AG20443 (cell line): ENCODE results near the gene FBLN7.

ENCODE experiments used
- DNase-seq: peaks from one replicate; pipeline ENCODE4 v3.0.0; 2012; ENCODE audit warnings: low spot score, mixed read lengths

Gene FBLN7

DNA sequence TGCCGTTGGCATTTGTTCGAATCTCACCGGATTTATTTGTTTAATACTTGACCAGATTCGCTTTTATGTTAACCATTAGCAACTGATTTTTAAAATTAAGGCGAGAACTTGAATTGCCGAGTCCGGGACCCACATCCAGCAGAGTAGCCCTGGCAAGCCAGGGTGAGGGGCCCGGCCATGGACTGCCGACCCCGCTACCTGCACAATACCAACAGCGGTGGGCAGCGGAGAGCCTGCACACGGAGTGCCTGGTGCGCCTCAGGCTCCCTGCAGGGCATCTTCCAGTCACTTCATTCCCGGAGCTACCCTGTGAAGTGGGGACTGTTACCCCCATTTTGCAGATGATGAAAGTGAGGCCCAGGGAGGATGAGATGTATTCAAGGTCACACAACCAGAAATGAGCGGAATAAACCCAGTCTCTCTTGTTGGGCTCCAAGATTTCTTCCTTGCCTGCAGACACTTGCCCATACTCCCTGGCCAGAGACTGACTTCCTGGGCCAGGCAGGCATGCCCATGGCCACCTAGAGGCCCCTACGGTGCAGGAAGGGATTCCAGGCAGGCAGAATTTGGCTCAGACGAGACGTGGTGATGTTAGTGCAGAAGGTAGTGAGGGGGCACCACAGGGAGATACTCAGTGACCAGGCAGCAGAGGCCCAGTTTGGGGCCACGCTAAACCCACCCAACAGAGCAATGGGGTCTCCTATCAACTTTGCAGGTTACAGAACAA is 2.9 kb downstream of the FBLN7 start:
- no peak for DNase-seq

DNA sequence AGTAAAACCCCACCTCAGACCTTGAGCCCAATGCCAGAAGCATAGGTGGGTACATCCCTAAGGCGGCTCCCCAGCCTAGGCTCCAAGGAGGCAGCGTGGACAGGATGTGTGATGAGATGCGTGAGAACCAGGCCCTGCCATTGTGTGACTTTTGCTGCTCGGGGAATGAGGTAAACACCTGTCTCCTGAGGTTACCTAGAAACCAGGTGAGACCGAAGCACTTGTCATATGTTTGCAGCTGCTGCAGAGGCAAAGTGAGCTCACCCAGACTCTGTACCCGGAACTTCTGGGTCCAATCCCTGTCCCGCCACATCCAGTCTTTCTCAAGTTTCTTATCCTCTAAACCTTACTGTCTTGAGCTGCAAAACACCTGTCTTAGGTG is 3.4 kb downstream of the FBLN7 start:
- no peak for DNase-seq

DNA sequence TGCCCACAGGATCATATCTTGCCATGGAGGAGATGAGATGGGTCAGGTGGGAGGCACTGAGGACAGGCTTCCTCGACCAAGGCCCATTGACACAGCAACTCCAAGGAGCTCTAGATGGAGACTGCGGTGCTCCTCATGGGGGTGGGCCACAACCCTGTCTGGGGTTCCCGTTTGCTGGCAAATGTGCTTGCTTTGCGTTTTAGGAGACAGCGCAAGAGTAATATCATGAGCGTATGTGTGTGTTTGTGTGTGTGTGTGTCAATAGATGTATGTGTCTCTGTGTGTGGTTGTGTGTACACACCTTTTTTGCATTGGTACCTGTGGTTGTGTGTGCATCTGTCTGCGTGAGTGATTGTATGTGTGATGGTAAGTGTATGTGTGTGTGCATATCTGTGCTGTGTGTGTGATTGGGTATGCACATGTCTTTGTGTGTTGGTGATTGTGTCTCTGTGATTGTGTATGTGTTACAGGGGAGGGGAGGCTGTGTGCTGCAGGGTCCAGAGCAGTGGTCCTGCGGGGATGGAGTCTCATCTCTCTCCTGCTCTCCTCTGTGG is 4.4 kb downstream of the FBLN7 start:
- no peak for DNase-seq

DNA sequence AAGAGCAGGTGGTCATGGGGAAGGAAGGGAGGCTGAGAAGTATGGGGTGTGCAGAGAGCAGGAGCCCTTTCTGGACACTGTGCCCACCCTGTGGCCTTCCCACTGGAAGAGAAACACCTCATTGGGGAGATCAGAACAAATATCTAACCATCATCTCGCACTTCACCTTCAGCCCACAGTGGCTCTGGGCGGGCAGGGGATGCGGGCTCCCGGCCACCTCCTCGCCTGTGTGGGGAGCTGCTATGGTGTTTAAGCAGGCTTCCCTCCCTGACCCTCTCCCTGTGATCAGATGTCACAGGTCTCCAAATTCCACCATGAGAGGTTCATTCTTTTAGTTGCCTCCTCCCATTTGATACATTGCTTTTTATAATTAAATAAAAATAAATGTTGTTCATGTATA is 5.0 kb downstream of the FBLN7 start:
- no peak for DNase-seq

DNA sequence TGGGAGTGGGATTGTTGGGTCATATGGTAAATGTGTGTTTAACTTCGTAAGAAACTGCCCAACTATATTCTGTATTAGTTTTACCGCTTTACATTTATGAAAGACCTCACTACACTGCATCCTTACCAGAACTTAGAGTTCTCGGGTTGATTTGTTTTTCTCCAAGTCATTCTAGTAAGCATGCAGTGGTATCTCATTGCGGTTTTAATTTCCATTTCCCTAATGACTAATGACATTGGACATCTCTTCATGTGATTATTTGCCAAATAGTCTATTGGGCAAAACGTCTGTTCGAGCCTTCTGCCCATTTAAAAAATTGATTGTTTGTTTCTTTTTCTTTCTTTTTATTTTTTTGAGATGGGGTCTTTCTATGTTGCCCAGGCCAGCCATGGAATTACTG is 6.8 kb downstream of the FBLN7 start:
- no peak for DNase-seq

DNA sequence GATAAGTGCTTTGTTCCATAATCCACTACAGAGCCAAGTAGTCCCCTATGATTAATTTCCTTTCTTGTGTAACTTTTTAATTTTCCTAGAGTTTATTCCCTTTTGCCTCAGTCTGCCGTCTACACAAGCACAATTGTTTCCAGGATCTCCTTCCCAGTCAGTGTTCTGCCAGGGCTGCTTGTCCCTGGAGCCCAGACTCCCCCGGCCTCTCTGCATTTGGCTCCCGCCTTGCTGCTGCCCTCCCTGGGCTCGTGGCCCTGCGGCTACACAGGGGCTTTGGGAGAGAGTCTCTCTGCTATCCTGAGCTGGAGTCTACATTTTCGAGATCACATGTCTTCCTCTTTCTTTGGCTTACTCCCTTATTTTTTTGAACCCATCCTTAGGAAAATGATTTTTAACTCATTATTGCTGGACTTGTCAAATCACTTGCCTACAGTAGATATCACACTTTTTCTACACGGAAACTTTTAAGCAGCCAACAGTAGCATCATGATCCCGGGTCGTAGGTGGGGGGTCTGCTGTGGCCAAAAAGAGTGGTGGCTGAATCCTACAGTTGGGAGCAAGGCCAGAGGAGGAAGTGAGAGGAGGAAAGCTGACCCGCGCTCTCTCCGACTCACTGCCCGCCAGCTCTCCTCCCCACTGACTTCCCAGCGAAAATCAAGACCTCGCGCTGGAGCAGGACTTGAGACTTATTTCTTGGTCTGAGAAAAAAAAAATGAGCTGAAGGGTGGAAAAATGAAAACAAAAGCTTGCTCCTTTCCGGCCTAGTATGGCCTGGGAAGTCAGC is 9.4 kb downstream of the FBLN7 start:
- no peak for DNase-seq

DNA sequence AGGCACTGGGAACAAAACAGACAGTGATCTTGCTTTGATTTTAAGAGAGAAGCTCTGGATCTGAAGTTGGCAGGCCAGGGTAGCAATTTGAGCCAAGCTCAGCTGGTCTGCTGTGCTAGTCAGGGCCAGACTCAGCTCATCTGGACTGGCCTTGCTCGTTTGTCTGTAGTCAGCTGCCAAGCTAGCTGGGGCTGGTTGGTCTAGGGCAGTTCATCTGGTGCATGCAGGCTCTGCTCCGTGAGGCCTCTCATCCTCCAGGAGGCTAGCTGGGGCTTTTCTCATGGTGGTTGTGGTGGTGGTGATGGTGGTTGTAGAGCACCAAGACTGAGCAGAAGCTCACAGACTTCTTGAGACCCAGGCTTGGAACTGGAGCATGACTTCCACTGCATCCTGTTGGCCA is 10.3 kb downstream of the FBLN7 start:
- DNase-seq: no peak

DNA sequence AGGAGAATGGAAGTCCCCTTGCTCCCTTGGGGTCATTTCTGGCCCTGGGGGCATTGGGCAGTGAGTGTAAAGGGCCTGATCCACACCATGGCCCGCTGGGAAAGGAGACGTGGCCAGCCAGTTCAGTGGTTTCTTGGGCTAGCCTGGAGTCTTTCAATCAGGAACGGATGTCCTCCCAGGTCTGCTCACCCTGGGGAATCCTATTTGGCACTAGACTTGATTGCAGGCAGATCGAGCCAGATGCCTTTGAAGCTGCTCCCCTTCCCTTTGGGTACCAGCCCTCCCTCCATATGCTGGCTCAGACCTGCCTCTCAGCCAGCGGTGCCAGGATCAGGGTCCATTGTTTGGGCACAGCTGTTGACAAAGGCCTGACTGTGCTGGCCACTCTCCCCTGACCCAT is 11.0 kb downstream of the FBLN7 start:
- DNase-seq: no peak

DNA sequence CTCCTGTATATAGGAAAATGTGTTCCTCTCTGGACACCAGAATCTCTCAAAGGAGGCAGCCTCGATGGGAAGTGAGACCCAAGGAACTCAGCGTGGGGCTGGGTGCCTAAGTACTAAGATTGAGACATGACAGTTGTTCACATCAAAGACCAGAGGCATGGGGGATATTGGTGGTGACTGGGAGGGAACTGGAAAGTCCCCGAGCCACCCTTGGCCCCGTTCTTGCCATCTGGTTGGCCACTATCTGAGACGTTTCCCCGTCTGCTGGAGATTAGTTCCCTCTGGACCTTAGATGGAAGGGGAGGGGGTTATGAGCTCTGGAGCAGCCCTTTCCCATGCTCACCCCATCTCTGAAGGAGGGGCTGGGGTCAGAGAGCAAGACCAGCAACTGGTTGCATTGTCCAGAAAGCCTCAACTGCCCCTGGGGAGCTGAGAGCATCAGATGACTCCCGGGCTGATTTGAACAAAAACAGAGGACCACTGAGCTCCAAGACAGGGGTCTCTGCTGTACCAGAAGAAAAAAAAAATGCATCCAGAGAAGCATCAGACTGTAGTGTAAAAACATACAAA is 11.8 kb downstream of the FBLN7 start:
- no peak for DNase-seq

DNA sequence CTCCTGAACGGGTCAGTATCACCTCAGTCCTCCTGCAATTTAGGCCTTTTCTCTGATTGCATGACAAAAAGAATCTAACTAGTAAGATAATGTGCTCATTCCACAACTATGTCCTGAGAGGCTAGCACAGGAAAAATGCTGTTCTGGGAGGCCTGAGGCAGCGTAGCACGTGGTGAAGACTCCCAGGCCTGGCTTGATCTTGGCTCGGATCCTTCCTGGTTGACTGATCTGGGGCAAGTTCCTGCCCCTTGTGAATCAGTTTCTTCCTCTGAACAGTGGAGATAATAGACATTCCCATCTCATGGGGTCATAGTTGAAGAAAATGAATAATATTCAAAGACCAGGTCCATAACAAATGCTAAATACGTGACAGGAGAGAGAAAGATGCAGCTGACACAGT is 12.3 kb downstream of the FBLN7 start:
- peak; percentile 91 for DNase-seq

DNA sequence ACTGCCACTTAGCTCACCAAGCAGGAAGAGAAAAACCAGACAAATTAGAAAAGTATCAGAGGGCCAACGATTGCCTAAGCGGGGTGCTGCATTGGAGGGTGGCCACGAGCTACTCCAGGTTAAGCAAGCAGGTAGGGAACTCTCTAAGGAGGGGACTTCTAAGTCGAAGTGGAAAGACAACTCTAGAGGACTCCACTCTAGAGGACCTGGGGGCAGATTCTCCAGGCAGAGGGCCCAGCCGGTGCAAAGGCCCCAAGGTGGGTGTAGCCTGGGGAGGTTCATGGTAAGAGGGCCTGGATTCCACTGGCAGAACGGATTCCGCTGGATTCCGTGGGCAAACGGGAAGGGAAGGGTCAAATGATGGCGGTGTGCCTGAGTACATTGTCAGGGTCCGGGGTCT is 12.7 kb downstream of the FBLN7 start:
- DNase-seq: no peak

DNA sequence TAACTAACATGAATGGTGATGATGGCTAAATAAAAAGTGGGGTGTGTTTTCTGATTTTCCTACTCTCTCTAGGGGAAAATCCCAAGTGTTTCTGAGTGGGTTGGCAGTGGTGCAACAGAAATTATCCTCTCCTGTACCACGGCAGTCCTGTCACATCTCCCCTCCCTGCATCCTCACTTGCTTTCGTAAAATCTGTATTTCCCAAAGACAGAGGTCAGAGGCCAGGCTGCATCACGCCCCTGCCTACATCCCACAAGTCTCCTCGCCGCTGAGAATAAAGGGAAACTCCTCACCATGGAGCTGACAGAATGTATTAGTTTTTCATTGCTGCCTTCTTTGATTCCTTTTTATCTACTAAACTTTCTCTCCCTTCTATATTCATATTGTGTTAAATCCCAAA is 13.1 kb downstream of the FBLN7 start:
- DNase-seq: no peak

DNA sequence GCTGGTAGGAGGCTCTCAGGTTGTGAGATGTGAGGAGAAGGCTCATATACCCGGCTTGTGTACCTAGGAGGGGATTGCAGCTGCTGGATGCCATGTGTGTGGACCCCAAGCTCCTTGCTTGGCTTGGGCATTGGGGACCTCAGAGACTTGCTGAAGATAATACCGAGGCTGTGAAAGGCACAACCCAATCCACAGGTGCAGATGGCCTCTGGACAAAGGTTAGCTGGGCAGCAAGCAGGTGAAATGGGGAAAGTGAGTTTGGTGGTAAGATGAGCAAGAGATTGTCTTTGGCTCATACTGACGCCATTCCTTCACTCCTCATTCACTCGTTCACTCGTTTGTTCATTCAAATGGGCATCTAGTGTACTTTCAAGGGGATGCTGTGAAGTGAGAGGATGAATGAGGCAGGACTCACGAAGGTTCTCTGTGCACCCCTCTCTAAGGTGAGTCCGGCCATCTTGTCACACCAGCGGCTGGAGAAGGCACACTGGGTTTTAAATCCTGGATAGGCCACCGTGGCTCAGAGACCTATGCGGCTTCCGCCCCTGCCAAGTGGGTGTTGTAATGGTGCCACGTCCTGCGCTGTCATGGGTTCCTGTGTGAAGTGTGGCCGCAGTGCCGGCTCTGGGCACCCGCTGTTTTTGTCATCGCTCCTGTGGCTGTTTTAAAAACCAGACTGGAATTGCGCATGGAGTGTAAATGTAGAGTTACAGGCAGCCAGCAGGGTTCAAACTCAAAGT is 13.7 kb downstream of the FBLN7 start:
- DNase-seq: no peak

DNA sequence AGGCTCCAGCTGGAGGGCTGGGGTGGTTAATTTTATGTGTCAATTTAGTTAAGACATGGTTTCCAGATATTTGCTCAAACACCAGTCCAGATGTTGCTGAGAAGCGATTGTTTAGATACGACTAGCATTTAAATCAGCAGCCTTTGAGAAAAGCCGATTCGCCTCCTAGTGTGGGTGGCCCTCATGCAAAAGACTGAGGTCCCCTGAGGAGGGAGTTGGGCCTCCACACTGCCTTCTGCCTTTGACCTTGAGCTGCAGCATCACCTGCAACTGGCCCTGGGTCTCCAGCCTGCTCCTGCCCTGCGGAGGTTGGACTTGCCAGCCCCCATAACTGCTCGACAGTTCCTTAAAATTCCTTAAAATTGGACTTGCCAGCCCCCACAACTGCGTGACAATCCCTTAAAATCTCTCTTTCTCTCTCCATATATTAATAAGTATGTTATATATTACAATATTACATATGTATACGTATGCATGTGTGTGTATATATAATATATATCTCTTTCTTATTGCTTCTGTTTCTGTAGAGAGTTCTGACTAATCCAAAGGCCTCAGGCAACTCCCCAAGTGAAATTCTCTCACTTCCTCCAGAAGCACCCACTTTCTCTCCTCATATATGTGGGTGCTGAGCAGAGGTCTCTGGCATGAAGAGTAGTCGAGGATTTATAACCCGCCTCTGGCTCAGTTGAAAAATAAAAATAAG is 14.4 kb downstream of the FBLN7 start:
- no peak for DNase-seq

DNA sequence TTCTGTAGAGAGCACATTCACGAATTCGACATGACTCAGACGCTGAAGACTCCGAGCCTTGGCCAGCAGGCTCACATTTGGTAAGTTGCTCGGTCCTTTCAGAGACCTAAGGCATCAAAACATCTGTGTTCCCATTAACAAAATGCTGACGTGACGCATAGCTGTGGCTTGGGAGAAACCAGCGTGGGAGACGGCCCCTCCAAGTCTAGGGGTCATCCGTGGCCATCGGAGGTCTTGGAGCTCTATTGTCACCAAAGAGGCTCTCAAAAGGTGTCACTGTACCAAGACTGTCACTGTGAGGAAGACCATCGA is 14.9 kb downstream of the FBLN7 start:
- peak; percentile 75 for DNase-seq

DNA sequence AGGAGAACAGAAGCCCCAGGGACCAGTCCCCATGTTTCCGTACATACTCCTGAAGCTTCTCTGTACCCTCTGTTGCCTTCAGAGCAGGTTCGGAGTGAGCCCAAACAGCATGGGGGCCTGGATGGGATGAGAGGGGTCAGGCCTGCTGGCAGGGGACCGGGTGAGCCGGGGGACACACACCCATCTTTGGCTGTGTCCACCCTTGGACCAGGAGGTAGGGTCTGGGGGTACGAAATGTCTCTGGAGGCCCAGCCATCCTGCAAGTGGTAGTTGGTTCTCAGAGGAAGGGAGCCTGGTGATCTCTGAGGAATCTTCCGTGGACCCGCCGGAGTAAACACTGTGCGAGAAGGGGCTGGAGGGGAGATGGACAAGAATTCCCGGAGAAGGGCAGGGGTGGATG is 15.3 kb downstream of the FBLN7 start:
- DNase-seq: no peak

DNA sequence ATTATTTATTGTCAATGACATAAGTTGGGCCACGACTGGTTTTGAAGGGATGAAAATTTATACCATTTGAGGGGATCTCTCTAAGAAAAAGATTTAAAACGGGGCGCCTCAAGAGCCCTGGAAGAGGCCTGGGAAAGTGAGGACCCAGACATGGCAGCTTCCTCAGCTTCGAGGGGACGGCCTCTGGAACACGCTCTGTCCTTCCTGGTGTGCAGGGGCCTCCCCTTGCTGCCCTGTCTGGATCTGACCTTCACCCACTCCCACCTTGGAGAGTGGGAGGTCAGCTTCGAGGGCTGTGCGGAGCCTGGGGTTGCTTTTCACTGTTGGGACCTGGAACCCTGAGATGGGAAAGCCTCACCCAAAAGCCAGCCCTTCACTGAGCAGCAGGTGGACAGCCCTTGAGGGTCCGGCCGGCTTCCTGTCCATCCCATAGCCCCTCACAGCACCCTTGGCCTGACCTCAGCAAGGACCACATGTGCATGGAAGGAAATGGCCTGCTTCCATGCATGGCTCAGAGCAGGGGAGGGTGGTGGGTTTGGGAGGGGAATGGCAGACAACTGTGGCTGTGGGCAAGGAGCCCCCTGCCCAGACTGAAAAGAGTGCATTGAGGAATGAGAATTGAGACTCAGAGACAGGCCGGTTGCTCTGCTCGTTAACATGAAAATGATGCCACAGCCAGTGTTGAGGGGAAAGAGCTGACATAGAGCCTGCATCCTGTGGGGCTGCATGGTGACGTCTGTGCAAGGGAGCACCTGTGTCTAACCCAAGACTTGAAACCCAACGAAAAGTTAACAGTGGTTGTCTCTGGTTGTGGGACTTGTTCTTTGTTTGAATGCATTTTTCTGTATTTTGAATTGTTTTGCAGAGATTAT is 16.3 kb downstream of the FBLN7 start:
- DNase-seq: no peak

DNA sequence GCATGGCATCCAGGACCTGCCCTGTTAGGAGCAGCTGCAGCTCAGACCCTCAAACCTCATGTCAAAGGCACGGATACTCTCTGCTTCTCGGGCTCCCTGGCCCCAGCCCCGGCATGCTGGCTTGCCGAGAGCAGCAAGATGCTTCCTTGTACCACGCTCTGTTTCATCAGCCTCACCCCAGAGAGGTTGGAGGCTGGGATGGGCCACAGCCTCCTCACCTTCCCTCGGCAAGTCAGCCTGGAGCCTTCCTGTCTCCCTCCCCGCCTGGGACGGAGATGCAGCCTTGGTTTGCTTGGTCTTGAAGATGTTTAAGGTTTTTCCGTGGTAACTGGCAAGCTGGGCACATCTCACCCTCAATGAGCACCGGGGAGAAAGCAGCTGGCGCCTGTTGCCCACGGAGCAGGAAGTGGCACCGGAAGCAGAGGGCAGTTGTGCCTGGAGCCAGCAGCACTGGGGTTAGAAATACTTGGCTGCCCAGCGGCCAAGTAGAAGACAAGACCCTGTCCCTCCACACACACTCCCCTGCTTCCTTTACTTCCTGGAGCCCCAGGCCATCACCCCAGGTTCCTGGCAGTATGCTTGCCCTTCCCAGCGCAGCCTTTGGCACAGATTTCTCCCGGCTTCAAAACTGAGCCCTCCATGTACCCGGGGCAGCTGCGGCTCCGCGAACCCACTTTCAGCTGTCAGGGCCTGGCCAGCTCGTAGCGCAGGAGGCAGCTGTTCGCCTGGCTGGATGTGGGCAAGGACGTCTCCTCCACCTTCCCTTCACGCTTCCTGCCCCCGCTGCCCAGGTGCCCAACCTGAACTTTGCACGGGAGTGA is 17.4 kb downstream of the FBLN7 start:
- no peak for DNase-seq

DNA sequence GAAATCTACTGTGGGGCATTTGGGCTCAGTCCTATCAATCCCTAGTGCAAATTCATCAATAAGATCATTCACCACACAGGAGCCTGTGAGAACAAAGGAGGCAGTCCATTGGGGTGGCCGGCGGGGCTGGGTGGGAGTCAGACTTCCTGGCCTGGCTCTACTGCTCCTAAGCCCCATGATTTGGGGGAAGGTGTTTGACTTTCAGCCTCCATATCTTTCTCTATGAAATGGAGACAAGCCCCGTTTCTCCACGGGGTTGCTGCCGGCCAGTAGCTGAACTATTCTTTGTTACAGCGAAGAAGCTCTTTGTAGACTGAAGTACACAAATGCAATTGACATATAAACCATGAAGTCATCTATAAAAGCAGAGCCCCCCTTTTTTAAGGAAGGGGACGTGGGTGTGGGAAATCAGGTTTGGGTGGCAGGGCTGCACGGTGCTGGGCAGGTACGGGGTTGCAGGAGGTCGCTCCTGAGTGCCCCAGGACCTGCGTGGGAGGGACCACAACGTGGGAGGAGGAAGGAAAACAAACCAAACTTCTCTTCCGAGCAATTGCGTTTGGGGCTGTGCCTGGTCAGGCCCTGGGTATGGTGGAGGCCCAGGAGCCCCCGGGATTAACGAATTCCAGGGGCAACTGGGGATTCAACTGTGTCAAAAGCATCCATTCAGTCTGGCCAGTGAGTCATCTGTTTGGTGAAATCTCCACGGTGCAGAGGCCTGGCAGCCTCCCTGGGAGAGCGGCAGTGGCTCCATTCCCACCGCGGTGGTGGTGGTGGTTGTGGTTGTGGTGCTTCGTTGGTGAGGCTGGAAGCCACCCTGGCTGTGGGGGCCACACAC is 18.2 kb downstream of the FBLN7 start:
- DNase-seq: peak; percentile 60
